IMR-90 (cell line): ENCODE results near the gene LAMC2. TPM values are rescaled to one million over a fixed set of nuclear protein-coding genes. Genes with fewer than 3 reads are reported as not detected.

Experiments used
- ATAC-seq: fragments of 200-7000 bp; cut with Tn5 transposase; 2 replicates; pipeline ENCODE4 v1.9.1; 2020; ENCODE audit warnings: low read depth, mild to moderate bottlenecking, moderate library complexity
- BruUV-seq: library from RNA; stranded (reverse); fragments of 400-500 nt; replicated peaks from 2 replicates; lab custom pipeline; 2021; lab: Mats Ljungman, UMichigan
- CTCF ChIA-PET: fragments of 300-600 bp; formaldehyde crosslinking; extraction: SDS; loops from one replicate; lab custom pipeline; 2021; ENCODE audit warnings: antibody characterized with exemption; lab: Yijun Ruan, JAX
- POLR2A ChIA-PET: fragments of 300-600 bp; sonication (Branson Sonifier 250); formaldehyde crosslinking; loops from one replicate; lab custom pipeline; 2022; ENCODE audit warnings: antibody characterized with exemption; ENCODE audit not compliant: unreplicated experiment; lab: Charles Lee
- DNase-seq: peaks from one replicate; pipeline ENCODE4 v3.0.0; 2013
- H2AFZ ChIP-seq: replicated peaks from 2 replicates; pipeline ENCODE3; 2013; ENCODE audit warnings: low read length, mild to moderate bottlenecking; ENCODE audit not compliant: poor library complexity
- H2AK5ac ChIP-seq: 2 replicates; pipeline ENCODE4 v1.6.1; 2013; ENCODE audit warnings: low read depth, low read length, inconsistent platforms
- H2AK9ac ChIP-seq: replicated peaks from 2 replicates; pipeline ENCODE3; 2013; ENCODE audit warnings: mild to moderate bottlenecking, low read depth, low read length, moderate library complexity; ENCODE audit not compliant: poor library complexity
- H2BK120ac ChIP-seq: 2 replicates; pipeline ENCODE4 v1.6.1; 2013; ENCODE audit warnings: low read depth, low read length, inconsistent platforms
- H2BK15ac ChIP-seq: 3 replicates; pipeline ENCODE4 v1.6.1; 2013; ENCODE audit warnings: low read depth, low read length, inconsistent platforms
- H2BK20ac ChIP-seq: 2 replicates; pipeline ENCODE4 v1.6.1; 2013; ENCODE audit warnings: low read depth, mild to moderate bottlenecking, inconsistent platforms, low read length, moderate library complexity
- H2BK5ac ChIP-seq: 2 replicates; pipeline ENCODE4 v1.6.1; 2013; ENCODE audit warnings: mild to moderate bottlenecking, low read depth, low read length, inconsistent platforms; ENCODE audit not compliant: poor library complexity, severe bottlenecking
- H3K14ac ChIP-seq: replicated peaks from 2 replicates; pipeline ENCODE4 v1.6.1; 2013; ENCODE audit warnings: low read depth, low read length, inconsistent platforms
- H3K18ac ChIP-seq: 2 replicates; pipeline ENCODE4 v1.6.1; 2013; ENCODE audit warnings: low read depth, low read length, control low read depth
- H3K23ac ChIP-seq: 2 replicates; pipeline ENCODE4 v1.6.1; 2013; ENCODE audit warnings: low read depth, low read length, inconsistent platforms
- H3K27ac ChIP-seq: 2 replicates; pipeline ENCODE4 v1.5.1; 2013; ENCODE audit warnings: mild to moderate bottlenecking, control low read depth, low read length; ENCODE audit not compliant: insufficient read depth
- H3K27me3 ChIP-seq: 2 replicates; pipeline ENCODE4 v1.6.1; 2013; ENCODE audit warnings: low read length; ENCODE audit not compliant: control insufficient read depth, insufficient read depth
- H3K36me3 ChIP-seq: 2 replicates; pipeline ENCODE4 v1.6.1; 2013; ENCODE audit warnings: low read length, mixed read lengths; ENCODE audit not compliant: control insufficient read depth, insufficient read depth
- H3K4ac ChIP-seq: 2 replicates; pipeline ENCODE4 v1.6.1; 2013; ENCODE audit warnings: low read depth, low read length, inconsistent platforms
- H3K4me1 ChIP-seq: 2 replicates; pipeline ENCODE4 v1.6.1; 2013; ENCODE audit warnings: low read length, mixed read lengths; ENCODE audit not compliant: control insufficient read depth, insufficient read depth
- H3K4me2 ChIP-seq: 2 replicates; pipeline ENCODE4 v1.6.1; 2013; ENCODE audit warnings: low read depth, mild to moderate bottlenecking, control low read depth, low read length, moderate library complexity
- H3K4me3 ChIP-seq: 2 replicates; pipeline ENCODE4 v1.5.1; 2013; ENCODE audit warnings: low read depth, mild to moderate bottlenecking, control low read depth, low read length, moderate library complexity; ENCODE audit not compliant: insufficient read depth
- H3K56ac ChIP-seq: 2 replicates; pipeline ENCODE4 v1.6.1; 2013; ENCODE audit warnings: low read length, inconsistent platforms; ENCODE audit not compliant: insufficient read depth; ENCODE audit errors: extremely low read depth
- H3K79me1 ChIP-seq, 2 experiments: 2 replicates each; pipeline ENCODE4 v1.6.1; 2013; ENCODE audit warnings: low read length in 2 of 2, inconsistent platforms in 1 of 2, low read depth in 1 of 2
- H3K9ac ChIP-seq: 2 replicates; pipeline ENCODE4 v1.6.1; 2013; ENCODE audit warnings: low read depth, low read length, control low read depth
- H3K9me1 ChIP-seq: 2 replicates; pipeline ENCODE4 v1.6.1; 2013; ENCODE audit warnings: low read length, inconsistent platforms; ENCODE audit not compliant: insufficient read depth
- H3K9me3 ChIP-seq: 2 replicates; pipeline ENCODE4 v1.6.1; 2013; ENCODE audit warnings: low read length; ENCODE audit not compliant: control insufficient read depth, insufficient read depth
- H4K20me1 ChIP-seq: 2 replicates; pipeline ENCODE4 v1.6.1; 2013; ENCODE audit warnings: low read length, inconsistent platforms; ENCODE audit not compliant: insufficient read depth
- H4K5ac ChIP-seq: 2 replicates; pipeline ENCODE4 v1.6.1; 2013; ENCODE audit warnings: mild to moderate bottlenecking, low read depth, low read length, control low read depth
- H4K8ac ChIP-seq, 2 experiments: 2 replicates each; pipeline ENCODE4 v1.6.1; 2013; ENCODE audit warnings: low read depth in 2 of 2, low read length in 2 of 2, control low read depth in 1 of 2, inconsistent platforms in 1 of 2
- H4K91ac ChIP-seq: 2 replicates; pipeline ENCODE4 v1.6.1; 2013; ENCODE audit warnings: low read depth, low read length, inconsistent platforms; ENCODE audit not compliant: insufficient read depth
- FOS ChIP-seq: fragments of 150-350 bp; IDR thresholded peaks from 2 replicates; pipeline ENCODE4 v1.6.1; 2016; ENCODE audit warnings: low read depth, low read length
- NFE2L2 ChIP-seq: fragments of 150-350 bp; IDR thresholded peaks from 2 replicates; pipeline ENCODE4 v1.6.1; 2016; ENCODE audit warnings: low read depth, mild to moderate bottlenecking, low read length
- RFX5 ChIP-seq: IDR thresholded peaks from 2 replicates; pipeline ENCODE4 v1.8.0; 2012; ENCODE audit warnings: low read depth, mild to moderate bottlenecking, low read length, moderate library complexity
- WGBS, 2 experiments: methylation state at CpG; one replicate each; pipeline versions ENCODE4 v1.1.5 to v1.1.7; 2013; ENCODE audit warnings: missing lambda C conversion rate in 2 of 2; ENCODE audit not compliant: insufficient read length in 1 of 2; ENCODE audit errors: extremely low coverage in 2 of 2; 5-methylcytosine and 5-hydroxymethylcytosine counted together
- dilution Hi-C: fragments of 300-500 bp; cut with HindIII; formaldehyde crosslinking; loops from one replicate; pipeline ENCODE4 v1.14.3; 2018; ENCODE audit warnings: low sequenced_read_pairs; ENCODE audit not compliant: unreplicated experiment
- in situ Hi-C: fragments of 300-500 bp; cut with MboI; formaldehyde crosslinking; loops from 3 replicates; pipeline ENCODE4 v1.14.3; 2019; ENCODE audit warnings: low sequenced_read_pairs, inconsistent platforms, mixed read lengths
- intact Hi-C: fragments of 100-400 bp; cut with micrococcal nuclease; formaldehyde crosslinking; loops from 2 replicates; pipeline ENCODE4 v1.10.0; 2022
- polyA plus RNA-seq, 3 experiments: library from polyadenylated mRNA; depleted of rRNA; stranded (reverse); fragments of >200 nt; gene quantifications; 2 replicates each; pipeline ENCODE4 v1.2.3, GENCODE V29; 2012; ENCODE audit warnings: low replicate concordance in 1 of 3
- total RNA-seq: library from RNA; depleted of rRNA; stranded (reverse); fragments of >200 nt; gene quantifications from 2 replicates; pipeline ENCODE4 v1.2.3, GENCODE V29; 2012

Gene LAMC2
- total and polyA plus RNA-seq, 2 of the 4 experiments (the other 2 are of a cell fraction), result 2.3 to 2.8 TPM

GRCh38 chr1:183214021-183214970, 28.2 kb downstream of the LAMC2 start:
- no peak overlapping the region for H2AK9ac ChIP-seq
- H3K4me1 ChIP-seq, result peaks cover 4% of the 10 kb centered on the region
- no peak overlapping the region for H3K4ac ChIP-seq
- peak overlapping the region; percentile 8; the same call in 1 of the 2 replicates for H2AK5ac ChIP-seq
- no peak overlapping the region for H3K4me3 ChIP-seq
- H2BK15ac ChIP-seq, result no peak overlapping the region
- BruUV-seq, result no TSS peak
- H2BK20ac ChIP-seq, result no peak overlapping the region
- no peak overlapping the region for H2BK5ac ChIP-seq
- no peak overlapping the region for H3K18ac ChIP-seq
- H3K27ac ChIP-seq, result no peak overlapping the region
- H3K4me2 ChIP-seq, result no peak overlapping the region
- no peak overlapping the region for H3K23ac ChIP-seq
- H3K9me3 ChIP-seq, result no peaks in the 10 kb centered on the region
- peaks cover 6% of the 10 kb centered on the region; the same call in 1 of the 2 replicates for H3K27me3 ChIP-seq
- H4K91ac ChIP-seq, result no peak overlapping the region
- dilution Hi-C loops (no loop called here), in situ Hi-C loops (no loop called here), intact Hi-C loops (no loop called here)
- H2AFZ ChIP-seq, result no peak overlapping the region
- no peaks in the 10 kb centered on the region for H3K36me3 ChIP-seq
- TF ChIP-seq NFE2L2 (no peak), FOS (no peak), RFX5 (no peak)
- H2BK120ac ChIP-seq, result no peak overlapping the region
- ATAC-seq (no peak), DNase-seq (no peak)
- H3K14ac ChIP-seq, result no peak overlapping the region
- ChIA-PET CTCF (no interaction called here), POLR2A (interaction anchor here (0.6 to 0.7 kb wide), 2 partner anchors 422 to 1696 kb away, joined by 4 to 5 read pairs; no protein-coding TSS in a partner anchor)
- WGBS, 2 experiments, result 92% methylated on average over 2 of the region's 5 CpGs; no CpG with 5 or more reads in 1 of the 2 experiments
- H4K20me1 ChIP-seq, result no peaks in the 10 kb centered on the region
- H3K56ac ChIP-seq, result no peak overlapping the region
- no peak overlapping the region for H4K8ac ChIP-seq
- H4K5ac ChIP-seq, result no peak overlapping the region
- no peaks in the 10 kb centered on the region for H3K79me1 ChIP-seq
- H3K9me1 ChIP-seq, result peaks cover 3% of the 10 kb centered on the region; the same call in 1 of the 2 replicates
- no peak overlapping the region for H3K9ac ChIP-seq
